Activated CD8-positive, alpha-beta T cell treated with anti-CD3 and anti-CD28 coated beads for 36 hours (primary cell): ENCODE data around the gene SRBD1. TPM values are rescaled to one million over a fixed set of nuclear protein-coding genes. Genes with fewer than 3 reads are reported as not detected.

ENCODE experiments used
- ATAC-seq: fragments of 200-7000 bp; cut with Tn5 transposase; one replicate; pipeline ENCODE4 v1.10.0; 2021; ENCODE audit warnings: mild to moderate bottlenecking, moderate library complexity
- CTCF ChIA-PET: fragments of 350-600 bp; sonication (Branson Sonifier 250); formaldehyde crosslinking; loops from one replicate; lab custom pipeline; 2021; ENCODE audit warnings: antibody characterized with exemption; lab: Charles Lee
- POLR2A ChIA-PET: fragments of 350-600 bp; sonication (Branson Sonifier 250); formaldehyde crosslinking; loops from one replicate; lab custom pipeline; 2021; ENCODE audit warnings: antibody characterized with exemption; lab: Charles Lee
- DNase-seq: peaks from one replicate; pipeline ENCODE4 v3.0.0-alpha.2; 2020
- H3K27ac Mint-ChIP-seq: one replicate; pipeline ENCODE4 v1.8.0; 2021; ENCODE audit warnings: mild to moderate bottlenecking, mixed read lengths
- H3K27me3 Mint-ChIP-seq: one replicate; pipeline ENCODE4 v1.8.0; 2021; ENCODE audit warnings: mixed read lengths
- H3K36me3 Mint-ChIP-seq: one replicate; pipeline ENCODE4 v1.8.0; 2021; ENCODE audit warnings: low read depth, mixed read lengths
- H3K4me1 Mint-ChIP-seq: one replicate; pipeline ENCODE4 v1.8.0; 2021; ENCODE audit warnings: low read depth, mixed read lengths
- H3K4me3 Mint-ChIP-seq: one replicate; pipeline ENCODE4 v1.8.0; 2021; ENCODE audit warnings: mild to moderate bottlenecking, moderate library complexity, mixed read lengths
- H3K9me3 Mint-ChIP-seq: one replicate; pipeline ENCODE4 v1.8.0; 2021; ENCODE audit warnings: mixed read lengths
- CTCF ChIP-seq: fragments of 200-600 bp; IDR thresholded peaks from one replicate; pipeline ENCODE4 v1.8.0; 2022; ENCODE audit warnings: antibody characterized with exemption, mild to moderate bottlenecking
- intact Hi-C: fragments of 100-400 bp; cut with micrococcal nuclease; formaldehyde crosslinking; loops from one replicate; pipeline ENCODE4 v1.10.0; 2022
- total RNA-seq, 2 experiments: library from RNA; stranded (reverse); gene quantifications; one replicate each; pipeline ENCODE4 v1.2.3, GENCODE V29; 2021

The SRBD1 gene
- total RNA-seq, 2 experiments from 2014 or later: 14.8 to 21.7 TPM

- Mint-ChIP-seq H3K9me3 (no peaks in the 10 kb centered on the region), H3K36me3 (no peaks in the 10 kb centered on the region), H3K27me3 (peaks cover 6% of the 10 kb centered on the region), H3K4me1 (no peaks in the 10 kb centered on the region), H3K27ac (no peak overlapping the region), H3K4me3 (no peak overlapping the region)
- TF ChIP-seq CTCF: no peak
- no peak for ATAC-seq
- POLR2A ChIA-PET: interaction anchor here (1.1 kb wide), 1 partner anchor 11 kb away, joined by 3 read pairs; no protein-coding TSS in a partner anchor
- intact Hi-C loops: no loop called here
- DNase-seq: no peak
- CTCF ChIA-PET: no interaction called here
Measured at GRCh38 chr2:45340318-45340717, 270.7 kb downstream of the SRBD1 start.

- intact Hi-C loops: no loop called here
- ATAC-seq: no peak
- Mint-ChIP-seq H3K9me3 (no peaks in the 10 kb centered on the region), H3K4me1 (no peaks in the 10 kb centered on the region), H3K27ac (no peak overlapping the region), H3K4me3 (no peak overlapping the region), H3K36me3 (no peaks in the 10 kb centered on the region), H3K27me3 (no peaks in the 10 kb centered on the region)
- POLR2A ChIA-PET: no interaction called here
- CTCF ChIA-PET: no interaction called here
- TF ChIP-seq CTCF: no peak
- DNase-seq: no peak
Measured at GRCh38 chr2:45339253-45339652, 271.8 kb downstream of the SRBD1 start.

Other genes starting within 250 kb of the SRBD1 start
- gene PRKCE, start 40.4 kb upstream of the SRBD1 start, total RNA-seq: 10 to 100 TPM; 11.5 to 11.9 TPM